NCI-H2029 (cell line): ENCODE data around the gene ZIM2.
"Not testable (repeated sequence)": the region's sequence is repeated elsewhere in the genome, so short reads cannot be mapped to it uniquely, and the experiment has no call there.

Source experiments
- DNase-seq: peaks from one replicate; lab custom pipeline; 2025; lab: John Stamatoyannopoulos, UW

The ZIM2 gene

GRCh38 chr19:56840451-56841192 is at the start of gene ZIM2, which contains the start of gene PEG3:
ZIM2 (minus strand) TSS chr19:56840726; CDS start chr19:56824277, 16,449 bp downstream.
PEG3 (minus strand) TSS chr19:56840726; CDS start chr19:56824655, 16,071 bp downstream.
- DNase-seq, result no peak

- DNase-seq, result no peak
Observed at GRCh38 chr19:56885173-56885985, 44.9 kb upstream of the ZIM2 start.

- DNase-seq, result no peak
Observed at GRCh38 chr19:56884441-56884840, 43.9 kb upstream of the ZIM2 start.

- no peak for DNase-seq
Observed at GRCh38 chr19:56880592-56881190, 40.2 kb upstream of the ZIM2 start.

- DNase-seq, result no peak
Observed at GRCh38 chr19:56877069-56877715, 36.7 kb upstream of the ZIM2 start.

GRCh38 chr19:56875717-56876116 is 35.2 kb upstream of the ZIM2 start:
- DNase-seq, result no peak

GRCh38 chr19:56874530-56874929 is 34.0 kb upstream of the ZIM2 start:
- no peak for DNase-seq

GRCh38 chr19:56873493-56873892 is 33.0 kb upstream of the ZIM2 start:
- DNase-seq, result no peak

GRCh38 chr19:56869886-56870285 is 29.4 kb upstream of the ZIM2 start:
- no peak for DNase-seq

GRCh38 chr19:56868446-56868845 is 27.9 kb upstream of the ZIM2 start:
- DNase-seq, result no peak

GRCh38 chr19:56866538-56866937 is 26.0 kb upstream of the ZIM2 start:
- no peak for DNase-seq

- no peak for DNase-seq
Observed at GRCh38 chr19:56864443-56865125, 24.1 kb upstream of the ZIM2 start.

GRCh38 chr19:56862741-56863140 is 22.2 kb upstream of the ZIM2 start:
- DNase-seq, result no peak

GRCh38 chr19:56860409-56860808 is 19.9 kb upstream of the ZIM2 start:
- not testable (repeated sequence) for DNase-seq

GRCh38 chr19:56858026-56858425 is 17.5 kb upstream of the ZIM2 start:
- DNase-seq, result no peak

- no peak for DNase-seq
Observed at GRCh38 chr19:56856822-56857221, 16.3 kb upstream of the ZIM2 start.

- DNase-seq, result not testable (repeated sequence)
Observed at GRCh38 chr19:56852361-56852760, 11.8 kb upstream of the ZIM2 start.

GRCh38 chr19:56848166-56848565 is 7.6 kb upstream of the ZIM2 start:
- no peak for DNase-seq

- no peak for DNase-seq
Observed at GRCh38 chr19:56842412-56842811, 1.9 kb upstream of the ZIM2 start.

GRCh38 chr19:56841193-56841543 is 642 bp upstream of the ZIM2 start:
- no peak for DNase-seq

- DNase-seq, result no peak
Observed at GRCh38 chr19:56839652-56840450, 675 bp downstream of the ZIM2 start.
